Hematopoietic multipotent progenitor cell treated with erythropoietin and hydrocortisone succinate and interleukin-3 and kit ligand, for 8 days (in vitro differentiated cells): Measurements from ENCODE around the gene RRP9.

ENCODE experiments used
- DNase-seq: peaks from one replicate; pipeline ENCODE4 v3.0.0-alpha.2; 2015

The RRP9 gene

DNA sequence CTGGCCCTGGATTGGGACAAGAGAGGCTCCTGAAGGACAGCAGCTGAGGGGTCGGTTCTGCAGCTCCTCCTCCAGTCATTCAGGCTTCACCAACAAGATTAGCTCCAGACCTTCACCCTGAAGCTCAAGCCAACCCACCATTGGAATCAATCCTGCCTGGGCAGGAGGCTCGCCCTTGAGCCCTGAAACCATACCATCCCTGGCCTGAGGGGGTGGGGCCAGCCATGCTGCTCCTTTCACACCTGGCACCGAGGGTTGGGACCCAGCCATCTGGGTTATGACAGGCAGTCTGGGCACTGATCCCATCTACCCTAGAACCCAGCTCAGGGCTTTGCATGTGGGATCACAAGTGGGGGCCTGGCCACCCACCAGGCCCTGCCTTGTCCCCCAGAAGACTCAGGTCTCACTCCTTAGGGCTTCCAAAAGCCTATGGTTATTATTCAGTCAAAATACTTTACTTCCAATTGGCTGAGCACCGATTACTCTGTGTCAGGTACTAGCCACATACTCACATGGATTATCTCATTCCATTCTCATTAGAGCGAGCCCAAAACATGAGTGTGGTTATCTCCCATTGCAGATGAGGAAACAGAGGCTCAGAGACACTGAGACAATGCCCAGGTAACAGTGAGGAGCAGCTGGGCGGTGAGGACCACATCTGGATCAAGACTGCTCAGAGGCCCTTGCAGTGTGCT lies 29.0 kb upstream of the RRP9 start:
- no peak for DNase-seq

DNA sequence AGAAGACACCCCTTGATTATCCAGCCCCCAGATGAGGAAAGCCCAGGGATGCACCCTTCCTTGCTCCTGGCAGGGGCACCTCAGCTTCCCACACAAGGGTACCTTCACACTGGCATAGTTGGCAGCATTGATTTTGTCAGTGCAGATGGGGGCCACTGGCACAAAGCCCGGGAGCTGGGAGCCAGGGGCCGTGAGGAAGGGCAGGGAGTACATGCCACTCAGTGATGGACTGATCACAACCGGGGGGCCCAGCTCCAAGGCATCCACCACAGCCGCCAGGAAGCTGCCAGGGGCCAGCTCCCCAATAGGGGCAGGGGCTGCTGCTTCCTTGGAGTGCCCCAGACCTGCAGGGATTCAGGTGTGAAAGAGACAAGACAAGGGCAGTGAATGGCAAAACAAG lies 28.1 kb upstream of the RRP9 start:
- no peak for DNase-seq

DNA sequence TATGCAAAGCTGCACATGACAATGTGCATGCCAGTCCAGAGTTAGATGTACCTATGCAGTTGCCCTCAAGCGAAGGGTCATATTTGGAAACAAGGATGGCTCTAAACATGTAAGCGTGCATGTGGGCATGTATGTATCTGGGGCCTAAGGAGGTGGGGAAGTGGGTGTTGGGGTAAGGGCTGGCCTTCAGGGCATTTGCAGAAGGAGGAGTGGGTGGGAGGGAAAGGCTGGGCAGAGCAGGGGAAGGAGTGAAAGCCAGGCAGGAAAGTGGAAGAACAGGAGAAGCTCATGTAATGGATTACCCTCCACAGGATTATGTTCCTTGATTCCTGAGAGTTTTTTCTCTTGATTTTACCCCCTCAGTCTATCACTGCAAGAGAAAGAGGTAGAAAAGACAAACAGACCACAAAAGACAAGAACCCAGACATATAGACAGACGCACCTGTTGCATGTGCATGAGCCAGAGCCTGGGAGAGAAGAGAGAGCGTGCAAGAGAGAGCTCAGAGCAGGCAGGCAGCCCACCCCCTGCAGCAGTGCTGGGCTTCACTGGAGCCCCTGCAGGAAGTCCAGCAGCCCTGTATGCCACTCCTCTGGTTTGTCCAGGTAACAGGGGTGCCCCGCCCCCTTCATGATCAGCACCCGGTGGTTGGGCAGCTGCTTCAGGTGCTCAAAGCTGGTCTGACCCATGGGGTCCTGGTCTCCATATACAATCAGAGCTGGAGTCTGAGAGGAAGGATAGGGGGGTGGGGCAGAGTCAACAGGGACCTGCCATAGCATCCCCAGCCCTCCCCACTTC lies 27.4 kb upstream of the RRP9 start:
- no peak for DNase-seq

DNA sequence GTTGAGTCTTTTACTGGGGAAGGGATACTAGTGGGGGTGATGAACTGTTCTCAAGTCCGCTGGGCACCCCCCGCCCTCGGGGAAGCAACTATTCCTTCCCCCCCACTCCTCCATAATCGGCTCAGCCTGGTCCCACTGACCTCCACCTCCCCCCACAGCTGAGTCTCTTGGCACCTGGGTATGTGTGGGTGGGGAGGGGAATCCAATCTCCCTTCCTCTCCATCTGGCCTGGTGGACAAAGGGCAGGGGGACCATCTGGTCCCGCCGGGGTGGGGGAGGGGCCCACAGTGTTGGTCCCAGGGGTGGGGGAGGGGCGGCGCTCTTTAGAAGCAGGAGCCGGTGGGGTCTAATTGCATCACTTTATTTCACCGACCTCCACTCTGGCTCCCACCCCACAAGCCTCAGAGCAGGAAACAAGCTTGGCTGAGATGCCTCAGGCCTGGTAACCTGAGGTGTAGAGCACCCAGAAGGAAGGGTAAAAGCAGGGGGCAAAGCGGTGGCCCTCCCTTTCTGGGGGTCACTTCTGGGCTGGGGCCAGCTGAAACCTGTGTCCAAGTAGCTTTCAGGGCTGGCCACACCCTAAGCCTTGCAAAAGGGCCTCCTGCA lies 26.6 kb upstream of the RRP9 start:
- DNase-seq = no peak

DNA sequence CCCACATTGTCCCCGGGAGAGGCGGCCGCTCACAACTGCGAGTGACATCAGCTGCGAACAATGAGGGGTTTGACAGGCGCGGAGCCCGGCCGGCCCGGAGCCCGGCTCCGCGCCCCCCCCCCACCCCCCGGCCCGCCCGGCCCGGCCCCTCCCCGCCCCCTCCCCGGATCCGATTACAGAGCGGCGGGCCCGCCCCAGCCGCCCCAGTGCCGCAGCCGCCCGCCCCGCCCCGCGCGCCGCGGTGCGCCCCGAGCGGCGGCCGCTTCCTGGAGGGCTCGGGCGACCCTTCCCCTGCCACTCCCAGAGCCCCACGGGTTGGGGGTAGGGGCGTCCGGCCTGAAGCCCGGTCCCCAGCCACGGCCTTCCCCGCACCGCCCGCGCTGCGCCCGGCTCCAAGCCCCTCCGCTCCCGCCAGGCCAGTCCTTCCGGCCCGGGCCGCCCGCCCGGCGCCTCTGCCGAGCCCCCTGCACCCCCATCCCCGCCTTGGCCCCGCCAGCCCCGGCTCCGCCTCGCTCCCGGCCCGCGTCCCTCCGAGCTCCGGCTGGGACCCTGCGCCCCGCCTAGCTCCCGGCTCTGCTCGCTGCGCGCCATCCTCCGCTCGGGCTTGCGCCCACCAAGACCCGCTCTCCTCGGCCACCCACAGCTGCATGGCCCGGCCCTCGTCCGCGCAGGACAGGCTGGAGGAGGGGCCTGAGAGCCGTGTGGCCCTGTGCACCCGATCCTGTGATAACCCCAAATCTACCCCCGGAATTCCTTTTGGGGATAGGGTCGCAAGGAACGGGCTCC lies 25.9 kb upstream of the RRP9 start, which contains the start of gene PCBP4:
PCBP4 (minus strand) TSS at position 71 of the 786 bp plus-strand sequence. CDS start 6,214 bp downstream, outside the sequence.
- DNase-seq = no peak

DNA sequence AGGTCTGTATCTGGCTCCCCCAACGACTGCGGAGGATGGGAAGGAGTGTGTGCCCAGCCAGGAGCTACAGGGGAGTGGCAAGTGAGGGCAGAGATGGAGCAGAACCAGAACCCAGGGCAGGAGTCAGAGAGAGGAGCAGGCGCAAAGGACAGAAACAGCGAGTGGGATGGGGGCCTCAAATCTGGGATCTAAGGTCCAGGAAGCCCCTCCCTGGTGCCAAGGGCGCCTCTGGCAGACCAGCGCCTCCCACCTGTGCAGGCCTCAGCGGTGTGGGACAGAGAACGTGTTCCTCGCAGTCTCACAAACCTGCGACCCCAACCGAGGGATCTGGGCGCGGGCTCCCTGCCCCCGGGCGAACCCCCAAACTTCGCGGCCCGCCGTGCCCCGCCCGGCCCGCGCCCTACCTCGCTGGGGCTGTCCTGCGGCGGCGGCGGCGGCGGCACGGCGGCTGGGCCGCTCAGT lies 25.2 kb upstream of the RRP9 start:
- DNase-seq = no peak

DNA sequence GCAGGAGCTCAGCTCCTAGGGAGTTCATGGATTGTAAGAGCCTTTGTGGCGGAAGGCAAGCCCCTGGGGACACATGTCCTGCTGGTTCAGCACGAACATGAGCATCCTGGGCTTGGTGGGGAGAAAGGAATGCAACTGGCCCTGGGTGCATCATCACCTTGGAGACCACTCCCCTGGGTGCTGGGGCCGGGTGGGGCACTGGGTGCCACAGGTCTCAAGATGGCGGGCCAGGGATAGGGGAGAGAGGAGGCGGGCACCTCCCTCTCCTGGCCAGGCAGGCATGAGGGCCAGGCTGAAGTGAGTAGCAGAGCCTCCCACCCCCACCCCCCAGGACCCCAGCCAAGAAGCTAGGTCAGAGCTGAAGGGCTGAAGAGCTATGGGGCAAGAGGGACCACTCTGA lies 24.8 kb upstream of the RRP9 start:
- DNase-seq = no peak

DNA sequence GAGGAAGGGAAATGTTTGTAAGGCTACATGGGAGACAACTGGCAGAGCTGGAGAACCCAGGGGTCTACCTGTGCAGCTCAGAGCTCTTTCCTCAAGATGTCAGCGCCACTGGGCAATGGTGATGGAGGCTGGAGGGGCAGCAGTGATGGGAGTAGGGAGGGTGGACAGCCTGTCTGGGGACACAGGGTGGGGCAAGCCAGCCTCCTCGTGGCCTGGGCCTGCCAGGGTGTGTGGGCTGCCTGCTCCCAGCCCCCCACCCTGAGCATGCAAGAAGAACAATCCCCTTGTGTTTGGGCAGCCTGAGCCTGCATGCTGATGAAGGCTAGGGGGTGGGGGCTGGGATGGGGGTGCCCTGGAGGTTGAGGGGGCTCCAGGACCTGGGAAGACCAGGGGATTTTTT lies 24.3 kb upstream of the RRP9 start:
- DNase-seq = no peak

DNA sequence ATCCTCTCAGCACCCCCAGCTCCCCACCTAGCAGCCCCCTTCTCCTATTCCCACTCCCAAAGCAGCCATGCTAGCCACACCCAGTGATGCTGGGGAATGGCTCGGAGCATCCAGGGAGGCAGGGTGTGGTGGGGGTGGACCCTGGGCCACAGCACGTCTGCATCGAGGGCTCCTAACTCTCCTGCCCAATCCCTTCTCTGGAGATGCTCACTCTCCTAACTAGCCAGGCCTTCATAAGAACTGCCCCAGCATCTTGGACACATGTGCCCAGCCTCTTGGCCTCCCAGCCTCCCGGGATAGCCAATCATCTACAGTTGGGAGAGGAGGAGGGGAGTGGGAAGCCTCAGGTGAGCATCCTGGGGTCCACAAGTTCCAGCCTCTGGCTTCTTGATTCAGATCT lies 22.8 kb upstream of the RRP9 start:
- DNase-seq = no peak

DNA sequence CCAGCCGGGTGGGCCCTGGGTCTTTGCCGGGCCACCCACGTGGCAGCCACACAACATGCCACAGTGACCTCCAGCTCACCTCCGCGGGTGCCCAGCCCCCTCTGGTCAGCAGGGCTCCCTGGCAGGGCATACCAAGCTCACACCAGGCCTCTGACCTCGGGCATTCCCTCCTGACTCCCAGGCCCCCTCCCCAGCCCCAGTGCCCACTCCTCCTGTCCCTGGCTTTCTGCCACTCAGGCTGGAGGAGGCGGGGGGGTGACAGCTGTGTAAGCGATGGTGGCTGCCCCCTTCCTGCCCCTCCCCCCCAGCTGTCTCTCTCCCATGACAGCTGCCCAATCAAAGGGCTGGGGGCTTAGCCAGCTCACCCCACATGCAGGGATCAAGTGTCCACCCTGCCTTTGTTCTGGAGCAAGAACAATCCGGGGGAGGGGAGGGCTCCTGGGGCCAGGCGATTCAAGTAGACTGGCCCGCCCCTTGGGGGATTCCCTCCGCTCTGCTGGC lies 22.3 kb upstream of the RRP9 start:
- DNase-seq = no peak

DNA sequence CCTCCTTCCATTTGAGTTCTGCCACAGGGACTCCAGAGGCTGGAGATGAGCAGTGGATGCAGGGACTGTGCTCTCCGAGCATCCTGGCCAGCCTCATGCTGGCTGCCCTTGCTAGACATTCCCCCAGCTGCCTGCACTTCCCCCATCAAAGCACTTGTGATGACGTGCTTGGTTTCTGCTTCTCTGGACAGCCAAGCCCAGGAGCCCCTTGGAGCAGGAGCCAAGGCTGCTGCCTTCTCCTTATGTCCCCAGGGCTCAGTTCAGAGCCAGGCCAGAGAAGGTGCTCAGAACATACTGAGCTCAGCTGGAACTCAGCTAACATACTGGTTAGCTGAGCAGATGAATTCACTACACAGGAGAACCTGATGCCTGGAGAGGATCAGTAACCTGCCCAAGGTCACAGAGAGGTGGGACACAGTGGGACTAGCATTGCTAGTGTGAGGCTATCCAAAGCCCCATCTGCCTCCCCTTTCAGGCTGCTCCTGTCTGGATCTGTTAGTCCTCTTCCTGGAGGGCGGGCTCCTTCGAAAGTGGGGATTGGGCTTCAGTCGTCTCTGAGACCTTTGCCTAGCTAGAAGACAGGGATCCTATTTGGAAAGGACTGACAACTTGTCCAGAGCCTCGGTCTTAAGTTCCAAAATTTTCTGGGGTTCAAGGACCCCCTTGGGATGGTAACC lies 21.3 kb upstream of the RRP9 start:
- DNase-seq = no peak

DNA sequence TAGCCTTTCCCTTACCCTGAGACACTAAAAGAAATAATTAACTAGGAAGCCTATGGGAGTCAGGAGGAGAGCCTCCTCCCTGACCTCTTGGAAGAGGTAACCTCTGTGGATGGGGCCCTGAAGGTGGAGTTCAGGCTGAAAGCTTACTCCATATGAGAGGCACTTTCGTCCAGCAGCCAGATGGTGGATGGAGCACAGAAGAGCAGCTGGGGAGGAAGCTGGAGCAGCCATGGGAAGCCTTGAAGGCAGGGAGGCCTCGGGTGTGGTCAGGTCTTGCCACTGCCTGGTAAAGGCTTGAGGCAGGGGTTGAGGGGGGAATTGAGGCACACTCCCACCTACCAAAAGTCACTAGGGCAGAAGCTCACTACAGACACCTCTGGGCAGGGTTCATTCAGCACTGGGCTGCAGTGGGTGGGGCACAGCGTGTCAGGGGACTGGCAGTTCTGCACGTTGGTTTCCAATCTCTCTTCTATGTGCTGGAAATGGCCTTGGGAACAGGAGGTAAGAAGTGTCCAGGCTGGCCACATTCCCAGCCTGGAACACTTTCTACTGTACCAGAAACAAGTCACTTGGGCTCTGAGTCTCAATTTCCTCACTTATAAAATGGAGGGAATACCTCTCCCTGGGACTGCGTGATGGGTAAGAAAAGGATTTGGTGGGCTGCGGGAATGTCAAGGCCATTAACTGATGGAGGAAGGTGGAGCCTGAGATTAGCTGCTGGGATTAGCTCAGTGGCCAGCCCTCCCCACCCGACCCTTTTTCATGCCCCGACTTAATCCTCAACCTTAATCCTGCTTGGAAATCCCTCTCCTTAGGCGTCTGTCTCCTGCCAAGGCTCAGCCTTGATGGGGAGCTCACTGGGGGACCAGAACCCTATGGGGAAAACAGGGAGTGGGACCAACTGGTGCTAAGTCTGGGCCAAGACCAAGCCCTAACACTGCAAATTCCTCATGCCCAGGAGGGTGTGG lies 20.2 kb upstream of the RRP9 start:
- no peak for DNase-seq

DNA sequence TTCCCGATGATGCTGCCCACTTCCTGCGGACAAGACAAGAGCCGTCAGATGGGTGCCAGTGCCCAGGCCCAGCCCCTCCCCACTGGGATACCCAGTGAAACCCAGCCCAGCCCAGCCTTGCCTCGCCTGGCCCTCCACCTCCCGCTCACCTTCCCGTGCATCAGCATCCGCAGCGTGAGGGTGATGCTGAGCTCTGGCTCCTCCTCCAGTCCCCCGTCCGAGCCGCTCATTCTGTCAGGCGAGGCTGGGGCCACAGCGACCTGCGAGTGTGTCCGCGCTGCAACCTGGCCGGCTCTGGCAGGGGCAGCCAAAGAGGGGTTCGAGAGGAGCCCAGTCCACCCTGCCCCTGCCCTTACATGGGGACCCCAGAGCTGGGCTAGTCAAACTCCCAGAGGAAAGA lies 19.3 kb upstream of the RRP9 start:
- no peak for DNase-seq

DNA sequence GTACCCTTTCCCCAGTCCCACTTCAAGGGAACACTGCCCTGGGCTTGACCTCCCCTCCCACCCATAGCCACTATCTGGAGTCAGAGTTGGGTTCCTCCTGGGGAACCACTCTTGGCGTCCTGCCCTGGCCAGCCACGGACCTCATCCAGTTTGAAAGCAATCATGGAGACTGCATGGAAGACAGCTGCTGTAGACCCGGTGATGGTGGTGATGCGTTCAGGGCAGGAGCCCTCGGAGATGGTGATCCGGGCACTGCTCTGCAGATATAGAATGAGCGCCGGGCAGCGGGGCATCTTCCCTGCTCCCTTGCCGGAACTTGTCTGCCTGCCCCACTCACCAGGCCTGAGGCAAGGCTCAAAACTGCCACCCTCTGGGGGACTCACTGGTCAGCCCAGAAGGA lies 18.7 kb upstream of the RRP9 start:
- no peak for DNase-seq

DNA sequence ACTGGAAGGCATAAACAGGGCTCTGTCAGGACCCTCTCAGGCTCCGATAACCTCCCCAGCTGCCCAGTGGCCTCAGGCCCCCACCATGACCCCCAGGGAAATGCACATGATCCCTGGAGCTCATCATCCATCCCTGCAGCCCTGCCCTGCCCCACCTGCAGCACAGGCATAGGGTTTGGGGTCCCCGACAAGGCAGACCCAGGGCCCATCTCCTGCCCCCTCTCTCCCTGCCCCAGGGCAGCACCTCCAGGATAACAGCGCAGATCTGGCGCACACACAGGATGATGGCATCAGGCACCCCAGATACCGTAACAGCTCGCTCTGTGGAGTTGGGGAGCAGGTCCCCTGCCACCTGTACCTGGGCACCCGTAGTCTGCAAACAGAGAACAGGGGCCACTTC lies 17.9 kb upstream of the RRP9 start:
- no peak for DNase-seq

DNA sequence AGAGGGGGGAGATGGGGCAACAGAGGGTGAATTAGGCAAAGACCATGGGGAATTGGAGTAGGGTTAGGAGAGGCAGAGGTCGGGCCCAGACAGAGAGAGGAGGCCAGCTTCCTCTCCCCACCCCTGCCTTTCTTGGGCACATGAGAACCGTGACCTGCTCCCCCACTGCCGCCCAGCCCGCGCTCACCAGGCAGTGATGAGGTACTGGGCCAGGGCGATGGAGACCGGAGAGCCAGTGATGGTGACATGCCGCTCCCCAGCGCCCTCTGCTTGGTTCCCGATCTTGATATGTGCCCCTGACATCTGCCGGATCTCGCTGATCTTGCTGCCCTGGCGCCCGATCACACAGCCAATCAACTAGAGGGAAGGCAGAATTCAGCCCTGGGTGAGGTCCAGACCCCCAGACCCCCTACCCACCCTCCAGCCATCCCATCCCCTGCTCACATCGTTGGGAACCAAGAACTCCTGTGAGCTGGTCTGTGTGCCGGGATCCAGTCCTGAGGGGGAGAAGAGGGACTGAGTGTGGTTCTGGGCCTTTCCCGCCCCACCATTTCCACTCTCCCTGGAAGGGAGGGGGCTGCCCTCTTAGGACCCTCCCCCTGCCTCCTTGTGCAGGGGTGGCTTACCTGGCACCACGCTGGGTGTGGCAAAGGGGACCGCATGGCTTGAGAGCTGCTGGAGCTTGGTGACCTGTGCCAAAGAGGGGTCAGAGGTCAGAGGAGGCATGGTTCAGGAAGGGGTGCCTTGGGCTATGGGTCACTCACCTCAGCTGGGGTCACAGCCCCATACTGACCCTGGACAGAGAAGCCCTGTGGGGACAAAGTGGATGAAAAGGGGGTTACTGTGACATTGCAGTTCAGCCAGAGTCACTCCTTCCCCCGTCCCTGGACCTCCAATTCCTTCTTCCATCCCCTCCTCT lies 17.2 kb upstream of the RRP9 start:
- no peak for DNase-seq

DNA sequence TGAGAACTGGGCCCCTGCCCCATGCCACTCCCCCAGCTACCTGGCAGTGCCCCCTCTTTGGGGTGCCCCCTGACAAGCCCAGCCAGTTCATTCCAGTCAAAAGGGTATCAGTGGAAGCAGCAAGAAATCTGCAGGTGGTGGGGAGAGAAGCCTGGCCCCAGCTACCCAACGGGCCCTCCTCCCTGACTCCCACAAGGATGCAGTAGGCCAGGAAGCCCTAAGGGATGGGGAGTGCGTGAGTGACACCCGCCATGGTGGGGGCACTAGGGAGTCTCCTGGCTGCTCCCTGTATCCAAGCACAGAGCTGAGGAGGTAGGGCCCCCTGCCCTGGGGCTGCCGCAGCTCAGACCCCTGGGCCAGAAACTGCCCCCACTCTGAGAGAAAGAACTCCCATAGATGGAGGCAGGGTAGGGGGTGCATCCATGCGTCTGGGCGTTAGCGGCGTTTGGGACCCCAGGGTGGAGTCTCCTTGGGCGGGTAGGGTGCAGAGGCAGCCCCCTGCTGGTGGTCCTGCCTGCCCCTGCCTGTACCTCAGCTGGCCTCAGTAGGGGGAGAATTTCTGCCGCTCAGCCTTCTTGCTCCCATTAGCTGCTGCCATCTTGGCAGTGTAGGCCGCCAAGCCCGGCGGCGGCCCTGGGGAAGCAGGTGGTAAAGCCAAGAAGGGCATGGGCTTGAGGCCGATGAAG lies 16.0 kb upstream of the RRP9 start:
- DNase-seq = no peak

DNA sequence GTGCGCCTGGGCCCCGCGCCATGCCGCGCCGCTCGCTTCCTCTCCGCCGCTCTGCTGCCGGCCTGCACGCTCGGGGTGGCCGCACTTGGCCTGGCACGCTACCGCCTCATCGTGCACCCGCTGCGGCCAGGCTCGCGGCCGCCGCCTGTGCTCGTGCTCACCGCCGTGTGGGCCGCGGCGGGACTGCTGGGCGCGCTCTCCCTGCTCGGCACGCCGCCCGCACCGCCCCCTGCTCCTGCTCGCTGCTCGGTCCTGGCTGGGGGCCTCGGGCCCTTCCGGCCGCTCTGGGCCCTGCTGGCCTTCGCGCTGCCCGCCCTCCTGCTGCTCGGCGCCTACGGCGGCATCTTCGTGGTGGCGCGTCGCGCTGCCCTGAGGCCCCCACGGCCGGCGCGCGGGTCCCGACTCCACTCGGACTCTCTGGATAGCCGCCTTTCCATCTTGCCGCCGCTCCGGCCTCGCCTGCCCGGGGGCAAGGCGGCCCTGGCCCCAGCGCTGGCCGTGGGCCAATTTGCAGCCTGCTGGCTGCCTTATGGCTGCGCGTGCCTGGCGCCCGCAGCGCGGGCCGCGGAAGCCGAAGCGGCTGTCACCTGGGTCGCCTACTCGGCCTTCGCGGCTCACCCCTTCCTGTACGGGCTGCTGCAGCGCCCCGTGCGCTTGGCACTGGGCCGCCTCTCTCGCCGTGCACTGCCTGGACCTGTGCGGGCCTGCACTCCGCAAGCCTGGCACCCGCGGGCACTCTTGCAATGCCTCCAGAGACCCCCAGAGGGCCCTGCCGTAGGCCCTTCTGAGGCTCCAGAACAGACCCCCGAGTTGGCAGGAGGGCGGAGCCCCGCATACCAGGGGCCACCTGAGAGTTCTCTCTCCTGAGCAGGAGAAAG lies 14.4 kb upstream of the RRP9 start:
- peak; percentile 47 for DNase-seq
